ENCODE data around the gene ARL6IP1.

DNA sequence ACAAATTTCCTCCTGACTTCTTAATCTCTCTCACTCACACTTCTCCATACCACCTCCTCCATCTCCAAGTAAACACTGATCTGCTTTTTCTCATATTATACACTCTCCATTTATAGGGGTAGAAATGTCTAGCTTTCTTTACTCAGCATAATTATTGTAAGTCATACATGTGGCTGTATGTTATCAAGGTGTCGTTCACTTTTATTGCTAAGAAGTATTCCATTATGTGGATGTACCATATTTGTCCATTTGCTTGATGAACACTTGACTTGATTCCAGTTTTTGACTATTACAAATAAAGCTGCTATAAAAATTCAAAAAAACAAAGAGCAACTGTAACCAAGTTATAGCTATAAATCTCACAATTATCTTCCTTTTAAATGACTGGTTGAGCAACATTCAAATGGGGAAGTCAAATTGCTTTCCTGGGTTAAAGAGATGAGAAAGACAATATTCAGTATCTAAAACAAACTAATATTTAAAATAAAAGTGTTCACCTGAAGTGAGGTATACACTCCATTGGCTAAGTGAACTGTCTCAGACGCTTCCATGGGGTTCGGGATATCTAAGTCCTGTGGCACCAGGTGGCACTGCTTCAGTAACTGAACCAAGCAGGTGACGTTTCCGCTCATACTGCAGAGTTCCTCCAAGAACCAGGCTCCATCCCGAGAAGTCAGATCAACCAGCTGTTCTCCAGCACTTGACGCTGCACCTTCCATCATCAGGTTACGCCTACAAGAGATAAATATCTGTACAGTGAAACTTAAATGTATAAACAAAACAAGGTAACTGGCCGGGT lies 32.6 kb upstream of the ARL6IP1 start:
- TF ChIP-seq, protein P1, sequence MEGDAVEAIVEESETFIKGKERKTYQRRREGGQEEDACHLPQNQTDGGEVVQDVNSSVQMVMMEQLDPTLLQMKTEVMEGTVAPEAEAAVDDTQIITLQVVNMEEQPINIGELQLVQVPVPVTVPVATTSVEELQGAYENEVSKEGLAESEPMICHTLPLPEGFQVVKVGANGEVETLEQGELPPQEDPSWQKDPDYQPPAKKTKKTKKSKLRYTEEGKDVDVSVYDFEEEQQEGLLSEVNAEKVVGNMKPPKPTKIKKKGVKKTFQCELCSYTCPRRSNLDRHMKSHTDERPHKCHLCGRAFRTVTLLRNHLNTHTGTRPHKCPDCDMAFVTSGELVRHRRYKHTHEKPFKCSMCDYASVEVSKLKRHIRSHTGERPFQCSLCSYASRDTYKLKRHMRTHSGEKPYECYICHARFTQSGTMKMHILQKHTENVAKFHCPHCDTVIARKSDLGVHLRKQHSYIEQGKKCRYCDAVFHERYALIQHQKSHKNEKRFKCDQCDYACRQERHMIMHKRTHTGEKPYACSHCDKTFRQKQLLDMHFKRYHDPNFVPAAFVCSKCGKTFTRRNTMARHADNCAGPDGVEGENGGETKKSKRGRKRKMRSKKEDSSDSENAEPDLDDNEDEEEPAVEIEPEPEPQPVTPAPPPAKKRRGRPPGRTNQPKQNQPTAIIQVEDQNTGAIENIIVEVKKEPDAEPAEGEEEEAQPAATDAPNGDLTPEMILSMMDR (conservative IDR thresholded peaks at IDR 0.05 in 1 of 2, IDR thresholded peaks at IDR 0.05 in 1 of 2; ENCODE audit: extremely low read depth in 1 of 2, insufficient read depth in 1 of 2, low read depth in 1 of 2, low read length in 2 of 2): no peak
- TF ChIP-seq EZH2 (IDR thresholded peaks at IDR 0.05; ENCODE audit: borderline replicate concordance, low read length): no peak
